ENCODE results near the gene DDX55.
A peak's percentile ranks its signal among the peaks of the same experiment; 100 is the strongest.

Gene DDX55

GRCh38 chr12:123634142-123634561, 32.3 kb downstream of the DDX55 start:
- no peak for DNase-seq (ENCODE audit: low read depth, low spot score)
- TF ChIP-seq YY1 (IDR thresholded peaks at IDR 0.05; ENCODE audit: insufficient read depth, insufficient read length) (no peak), SUZ12 (IDR thresholded peaks at IDR 0.05; ENCODE audit: extremely low read depth, insufficient read depth, insufficient read length) (no peak)
- no peaks in the 10 kb centered on the region for H3K4me1 ChIP-seq (ENCODE audit: insufficient read depth, insufficient read length)

GRCh38 chr12:123643911-123644310, 42.0 kb downstream of the DDX55 start:
- Histone ChIP-seq H3K27me3 (ENCODE audit: insufficient read depth, insufficient read length) (no peaks in the 10 kb centered on the region), H3K9ac (ENCODE audit: insufficient read length, low read depth) (no peak overlapping the region), H3K4me1 (ENCODE audit: insufficient read depth, insufficient read length) (no peaks in the 10 kb centered on the region), H3K36me3 (ENCODE audit: insufficient read depth, insufficient read length, low read length) (peaks cover 74% of the 10 kb centered on the region), H3K4me3 (ENCODE audit: insufficient read length, low read depth) (no peak overlapping the region), H3K9me3 (ENCODE audit: insufficient read depth, low read length) (no peaks in the 10 kb centered on the region)
- no peak for DNase-seq (ENCODE audit: low read depth, low spot score)
- no peak for TF ChIP-seq ZNF274 (IDR thresholded peaks at IDR 0.05; ENCODE audit: low read depth, low read length)
- no peak for TF ChIP-seq YY1 (IDR thresholded peaks at IDR 0.05; ENCODE audit: insufficient read depth, insufficient read length)
- no peak for TF ChIP-seq SUZ12 (IDR thresholded peaks at IDR 0.05; ENCODE audit: extremely low read depth, insufficient read depth, insufficient read length)

More at GRCh38 chr12:123634142-123634561, 32.3 kb downstream of the DDX55 start:
- Histone ChIP-seq H3K4me3 (ENCODE audit: insufficient read length, low read depth) (peak overlapping the region; percentile 96), H3K9ac (ENCODE audit: insufficient read length, low read depth) (peak overlapping the region; percentile 97), H3K9me3 (ENCODE audit: insufficient read depth, low read length) (no peaks in the 10 kb centered on the region), H3K36me3 (ENCODE audit: insufficient read depth, insufficient read length, low read length) (peaks cover 47% of the 10 kb centered on the region), H3K27me3 (ENCODE audit: insufficient read depth, insufficient read length) (no peaks in the 10 kb centered on the region)

GRCh38 chr12:123645380-123645779, 43.5 kb downstream of the DDX55 start:
- Histone ChIP-seq H3K27me3 (ENCODE audit: insufficient read depth, insufficient read length) (no peaks in the 10 kb centered on the region), H3K36me3 (ENCODE audit: insufficient read depth, insufficient read length, low read length) (peaks cover 80% of the 10 kb centered on the region), H3K4me3 (ENCODE audit: insufficient read length, low read depth) (no peak overlapping the region), H3K4me1 (ENCODE audit: insufficient read depth, insufficient read length) (no peaks in the 10 kb centered on the region), H3K9ac (ENCODE audit: insufficient read length, low read depth) (no peak overlapping the region), H3K9me3 (ENCODE audit: insufficient read depth, low read length) (no peaks in the 10 kb centered on the region)
- no peak for DNase-seq (ENCODE audit: low read depth, low spot score)
- TF ChIP-seq YY1 (IDR thresholded peaks at IDR 0.05; ENCODE audit: insufficient read depth, insufficient read length) (no peak), ZNF274 (IDR thresholded peaks at IDR 0.05; ENCODE audit: low read depth, low read length) (no peak), SUZ12 (IDR thresholded peaks at IDR 0.05; ENCODE audit: extremely low read depth, insufficient read depth, insufficient read length) (no peak)

GRCh38 chr12:123645878-123646277, 44.0 kb downstream of the DDX55 start:
- Histone ChIP-seq H3K36me3 (ENCODE audit: insufficient read depth, insufficient read length, low read length) (peaks cover 81% of the 10 kb centered on the region), H3K27me3 (ENCODE audit: insufficient read depth, insufficient read length) (no peaks in the 10 kb centered on the region), H3K4me1 (ENCODE audit: insufficient read depth, insufficient read length) (no peaks in the 10 kb centered on the region), H3K4me3 (ENCODE audit: insufficient read length, low read depth) (no peak overlapping the region), H3K9ac (ENCODE audit: insufficient read length, low read depth) (no peak overlapping the region), H3K9me3 (ENCODE audit: insufficient read depth, low read length) (no peaks in the 10 kb centered on the region)
- no peak for DNase-seq (ENCODE audit: low read depth, low spot score)
- TF ChIP-seq YY1 (IDR thresholded peaks at IDR 0.05; ENCODE audit: insufficient read depth, insufficient read length) (no peak), ZNF274 (IDR thresholded peaks at IDR 0.05; ENCODE audit: low read depth, low read length) (no peak), SUZ12 (IDR thresholded peaks at IDR 0.05; ENCODE audit: extremely low read depth, insufficient read depth, insufficient read length) (no peak)

- H3K4me3 ChIP-seq (ENCODE audit: insufficient read length, low read depth) = no peak overlapping the region
- no peak for TF ChIP-seq SUZ12 (IDR thresholded peaks at IDR 0.05; ENCODE audit: extremely low read depth, insufficient read depth, insufficient read length)
- no peak for TF ChIP-seq YY1 (IDR thresholded peaks at IDR 0.05; ENCODE audit: insufficient read depth, insufficient read length)
- TF ChIP-seq ZNF274 (IDR thresholded peaks at IDR 0.05; ENCODE audit: low read depth, low read length) = no peak
- peaks cover 87% of the 10 kb centered on the region for H3K36me3 ChIP-seq (ENCODE audit: insufficient read depth, insufficient read length, low read length)
- H3K27me3 ChIP-seq (ENCODE audit: insufficient read depth, insufficient read length) = no peaks in the 10 kb centered on the region
- H3K9ac ChIP-seq (ENCODE audit: insufficient read length, low read depth) = no peak overlapping the region
- no peaks in the 10 kb centered on the region for H3K9me3 ChIP-seq (ENCODE audit: insufficient read depth, low read length)
- DNase-seq (ENCODE audit: low read depth, low spot score) = no peak
- H3K4me1 ChIP-seq (ENCODE audit: insufficient read depth, insufficient read length) = no peaks in the 10 kb centered on the region
Observed at GRCh38 chr12:123648401-123648800, 46.5 kb downstream of the DDX55 start.

GRCh38 chr12:123654129-123654701, 52.3 kb downstream of the DDX55 start:
- no peak overlapping the region for H3K9ac ChIP-seq (ENCODE audit: insufficient read length, low read depth)
- no peaks in the 10 kb centered on the region for H3K9me3 ChIP-seq (ENCODE audit: insufficient read depth, low read length)
- peaks cover 84% of the 10 kb centered on the region for H3K36me3 ChIP-seq (ENCODE audit: insufficient read depth, insufficient read length, low read length)

GRCh38 chr12:123655420-123655819, 53.5 kb downstream of the DDX55 start:
- no peak overlapping the region for H3K4me3 ChIP-seq (ENCODE audit: insufficient read length, low read depth)
- no peak for TF ChIP-seq SUZ12 (IDR thresholded peaks at IDR 0.05; ENCODE audit: extremely low read depth, insufficient read depth, insufficient read length)
- no peaks in the 10 kb centered on the region for H3K27me3 ChIP-seq (ENCODE audit: insufficient read depth, insufficient read length)
- no peaks in the 10 kb centered on the region for H3K9me3 ChIP-seq (ENCODE audit: insufficient read depth, low read length)
- DNase-seq (ENCODE audit: low read depth, low spot score) = no peak
- H3K4me1 ChIP-seq (ENCODE audit: insufficient read depth, insufficient read length) = no peaks in the 10 kb centered on the region
- H3K9ac ChIP-seq (ENCODE audit: insufficient read length, low read depth) = no peak overlapping the region
- peaks cover 84% of the 10 kb centered on the region for H3K36me3 ChIP-seq (ENCODE audit: insufficient read depth, insufficient read length, low read length)

More at GRCh38 chr12:123654129-123654701, 52.3 kb downstream of the DDX55 start:
- Histone ChIP-seq H3K4me1 (ENCODE audit: insufficient read depth, insufficient read length) (no peaks in the 10 kb centered on the region), H3K4me3 (ENCODE audit: insufficient read length, low read depth) (no peak overlapping the region), H3K27me3 (ENCODE audit: insufficient read depth, insufficient read length) (no peaks in the 10 kb centered on the region)
- TF ChIP-seq ZNF274 (IDR thresholded peaks at IDR 0.05; ENCODE audit: low read depth, low read length) = no peak
- no peak for TF ChIP-seq SUZ12 (IDR thresholded peaks at IDR 0.05; ENCODE audit: extremely low read depth, insufficient read depth, insufficient read length)
- TF ChIP-seq YY1 (IDR thresholded peaks at IDR 0.05; ENCODE audit: insufficient read depth, insufficient read length) = no peak
- DNase-seq (ENCODE audit: low read depth, low spot score) = no peak
